ES-I3 (cell line): Measurements from ENCODE around the gene PHTF1.
A peak's percentile ranks its signal among the peaks of the same experiment; 100 is the strongest.
"Not testable (repeated sequence)": the region's sequence is repeated elsewhere in the genome, so short reads cannot be mapped to it uniquely, and the experiment has no call there.

Experiments
- H3K36me3 ChIP-seq: 2 replicates; pipeline ENCODE4 v1.6.1; 2013; ENCODE audit warnings: mild to moderate bottlenecking, low read length, control low read depth, moderate library complexity; ENCODE audit not compliant: insufficient read depth
- H3K4me1 ChIP-seq: 2 replicates; pipeline ENCODE4 v1.6.1; 2013; ENCODE audit warnings: mild to moderate bottlenecking, control low read depth, low read length; ENCODE audit not compliant: insufficient read depth
- H3K9ac ChIP-seq: 2 replicates; pipeline ENCODE4 v1.6.1; 2013; ENCODE audit warnings: low read depth, mild to moderate bottlenecking, low read length, moderate library complexity
- H3K9me3 ChIP-seq: 2 replicates; pipeline ENCODE4 v1.6.1; 2013; ENCODE audit warnings: mild to moderate bottlenecking, low read length, moderate library complexity; ENCODE audit not compliant: control insufficient read depth, insufficient read depth

PHTF1 gene

GRCh38 chr1:113760102-113761080, 1.1 kb upstream of the PHTF1 start:
- H3K9ac ChIP-seq: peak overlapping the region; percentile 74
- H3K9me3 ChIP-seq: no peaks in the 10 kb centered on the region
- H3K4me1 ChIP-seq: peaks cover 10% of the 10 kb centered on the region; the same call in 1 of the 2 replicates
- no peaks in the 10 kb centered on the region for H3K36me3 ChIP-seq

- Histone ChIP-seq H3K9ac (peak overlapping the region; percentile 74), H3K36me3 (no peaks in the 10 kb centered on the region; the same call in 1 of the 2 replicates), H3K9me3 (no peaks in the 10 kb centered on the region), H3K4me1 (peaks cover 10% of the 10 kb centered on the region; the same call in 1 of the 2 replicates)
Observed at GRCh38 chr1:113758631-113759332, 504 bp downstream of the PHTF1 start.

- H3K9ac ChIP-seq: no peak overlapping the region
- H3K9me3 ChIP-seq: no peaks in the 10 kb centered on the region
- no peaks in the 10 kb centered on the region; the same call in 1 of the 2 replicates for H3K36me3 ChIP-seq
- H3K4me1 ChIP-seq: peaks cover 10% of the 10 kb centered on the region; the same call in 1 of the 2 replicates
Observed at GRCh38 chr1:113756461-113756860, 2.8 kb downstream of the PHTF1 start.

- H3K9me3 ChIP-seq, H3K36me3 ChIP-seq, H3K4me1 ChIP-seq, H3K9ac ChIP-seq: not testable (repeated sequence)
Observed at GRCh38 chr1:113753333-113753732, 6.0 kb downstream of the PHTF1 start.

- H3K36me3 ChIP-seq: peaks cover 4% of the 10 kb centered on the region; the same call in 1 of the 2 replicates
- no peaks in the 10 kb centered on the region for H3K9me3 ChIP-seq
- no peak overlapping the region for H3K9ac ChIP-seq
- no peaks in the 10 kb centered on the region for H3K4me1 ChIP-seq
Observed at GRCh38 chr1:113751516-113751915, 7.8 kb downstream of the PHTF1 start.

- Histone ChIP-seq H3K9me3 (no peaks in the 10 kb centered on the region), H3K9ac (no peak overlapping the region), H3K4me1 (no peaks in the 10 kb centered on the region), H3K36me3 (peaks cover 4% of the 10 kb centered on the region; the same call in 1 of the 2 replicates)
Observed at GRCh38 chr1:113751114-113751513, 8.2 kb downstream of the PHTF1 start.

GRCh38 chr1:113749402-113749801, 9.9 kb downstream of the PHTF1 start:
- Histone ChIP-seq H3K9me3 (no peaks in the 10 kb centered on the region), H3K9ac (no peak overlapping the region), H3K36me3 (peaks cover 4% of the 10 kb centered on the region; the same call in 1 of the 2 replicates), H3K4me1 (no peaks in the 10 kb centered on the region)

GRCh38 chr1:113747376-113747775, 11.9 kb downstream of the PHTF1 start:
- no peaks in the 10 kb centered on the region for H3K9me3 ChIP-seq
- H3K9ac ChIP-seq: no peak overlapping the region
- 0 out of 2 replicates have a peak, but pooled peaks cover 4% of the 10 kb centered on the region for H3K36me3 ChIP-seq
- H3K4me1 ChIP-seq: no peaks in the 10 kb centered on the region

- no peak overlapping the region for H3K9ac ChIP-seq
- H3K36me3 ChIP-seq: 0 out of 2 replicates have a peak, but pooled peaks cover 4% of the 10 kb centered on the region
- no peaks in the 10 kb centered on the region for H3K4me1 ChIP-seq
- no peaks in the 10 kb centered on the region for H3K9me3 ChIP-seq
Observed at GRCh38 chr1:113745425-113745824, 13.9 kb downstream of the PHTF1 start.

GRCh38 chr1:113744114-113744513, 15.2 kb downstream of the PHTF1 start:
- H3K9ac ChIP-seq: no peak overlapping the region
- no peaks in the 10 kb centered on the region for H3K9me3 ChIP-seq
- H3K4me1 ChIP-seq: no peaks in the 10 kb centered on the region
- no peaks in the 10 kb centered on the region for H3K36me3 ChIP-seq

GRCh38 chr1:113742515-113742914, 16.8 kb downstream of the PHTF1 start:
- H3K36me3 ChIP-seq: no peaks in the 10 kb centered on the region
- no peak overlapping the region for H3K9ac ChIP-seq
- H3K9me3 ChIP-seq: no peaks in the 10 kb centered on the region
- no peaks in the 10 kb centered on the region for H3K4me1 ChIP-seq

- Histone ChIP-seq H3K9ac (no peak overlapping the region), H3K4me1 (no peaks in the 10 kb centered on the region), H3K9me3 (no peaks in the 10 kb centered on the region), H3K36me3 (no peaks in the 10 kb centered on the region)
Observed at GRCh38 chr1:113734357-113735055, 24.8 kb downstream of the PHTF1 start.

- Histone ChIP-seq H3K9ac (no peak overlapping the region), H3K36me3 (no peaks in the 10 kb centered on the region), H3K9me3 (no peaks in the 10 kb centered on the region), H3K4me1 (no peaks in the 10 kb centered on the region)
Observed at GRCh38 chr1:113732802-113733201, 26.5 kb downstream of the PHTF1 start.

GRCh38 chr1:113721010-113721409, 38.3 kb downstream of the PHTF1 start:
- no peaks in the 10 kb centered on the region for H3K4me1 ChIP-seq
- H3K9ac ChIP-seq: no peak overlapping the region
- H3K36me3 ChIP-seq: peaks cover 3% of the 10 kb centered on the region; the same call in 1 of the 2 replicates
- H3K9me3 ChIP-seq: peaks cover 23% of the 10 kb centered on the region
